Stimulated activated CD4-positive, alpha-beta T cell treated with anti-CD3 and anti-CD28 coated beads, Interleukin-2, amount 100 ng/mL, for 4 hours (primary cell): Measurements from ENCODE around the gene CSAG1.
"Not testable (repeated sequence)": the region's sequence is repeated elsewhere in the genome, so short reads cannot be mapped to it uniquely, and the experiment has no call there.

Experiments
- DNase-seq: peaks from one replicate; pipeline ENCODE4 v3.0.0-alpha.2; 2020; ENCODE audit warnings: low read depth

CSAG1 gene

GRCh38 chrX:152697952-152698931, 35.3 kb downstream of the CSAG1 start, which contains the start of gene MAGEA3:
TSS of gene MAGEA3 (plus strand) at chrX:152698794. CDS start at chrX:152700833, 2,039 bp downstream.
- DNase-seq, result not testable (repeated sequence)

GRCh38 chrX:152681012-152681411, 52.5 kb downstream of the CSAG1 start:
- not testable (repeated sequence) for DNase-seq
